ENCODE measurements around the gene ASL.

- TF ChIP-seq CTCF (IDR thresholded peaks at IDR 0.05; ENCODE audit: low read depth, low read length): no peak
- no peak for TF ChIP-seq MYC (IDR thresholded peaks at IDR 0.05; ENCODE audit: low read depth, low read length)
- TF ChIP-seq POLR2A (IDR thresholded peaks at IDR 0.05; ENCODE audit: extremely low read depth, insufficient read length): no peak
These were observed 38.8 kb upstream of the ASL start for GRCh38 chr7:66036788-66037187.

Measured in NB4 (cell line).